Ishikawa (cell line): ENCODE measurements around the gene GRK5.

Source experiments
- CEBPB ChIP-seq: IDR thresholded peaks from 2 replicates; pipeline ENCODE4 v1.6.1; 2012
- CREB1 ChIP-seq: IDR thresholded peaks from 2 replicates; pipeline ENCODE4 v1.6.1; 2012; ENCODE audit warnings: low read depth
- EGR1 ChIP-seq: IDR thresholded peaks from 2 replicates; pipeline ENCODE4 v1.6.1; 2012
- EP300 ChIP-seq: IDR thresholded peaks from 2 replicates; pipeline ENCODE4 v1.6.1; 2012; ENCODE audit warnings: borderline replicate concordance
- FOXM1 ChIP-seq: IDR thresholded peaks from 2 replicates; pipeline ENCODE4 v1.6.1; 2012; ENCODE audit warnings: low read depth, borderline replicate concordance
- NFIC ChIP-seq: IDR thresholded peaks from 2 replicates; pipeline ENCODE4 v1.6.1; 2012
- RAD21 ChIP-seq: IDR thresholded peaks from 2 replicates; pipeline ENCODE4 v1.6.1; 2012; ENCODE audit warnings: low read depth
- TAF1 ChIP-seq: IDR thresholded peaks from 2 replicates; pipeline ENCODE4 v1.6.1; 2012; ENCODE audit warnings: low read depth, mild to moderate bottlenecking
- TCF12 ChIP-seq: IDR thresholded peaks from 2 replicates; pipeline ENCODE4 v1.6.1; 2012; ENCODE audit warnings: low read depth
- TEAD4 ChIP-seq: IDR thresholded peaks from 2 replicates; pipeline ENCODE4 v1.6.1; 2012
- YY1 ChIP-seq: IDR thresholded peaks from 2 replicates; pipeline ENCODE4 v1.6.1; 2012; ENCODE audit warnings: low read depth
- ZBTB7A ChIP-seq: IDR thresholded peaks from 2 replicates; pipeline ENCODE4 v1.6.1; 2012; ENCODE audit warnings: low read depth
- TF ChIP-seq, protein P1 (sequence below): IDR thresholded peaks from 2 replicates; pipeline ENCODE4 v1.6.1; 2012
- TF ChIP-seq, protein P2 (sequence below): IDR thresholded peaks from 2 replicates; pipeline ENCODE4 v1.6.1; 2012
- TF ChIP-seq, protein P3 (sequence below): IDR thresholded peaks from 2 replicates; pipeline ENCODE4 v1.6.1; 2012; ENCODE audit warnings: low read depth, mild to moderate bottlenecking

GRK5 gene

DNA sequence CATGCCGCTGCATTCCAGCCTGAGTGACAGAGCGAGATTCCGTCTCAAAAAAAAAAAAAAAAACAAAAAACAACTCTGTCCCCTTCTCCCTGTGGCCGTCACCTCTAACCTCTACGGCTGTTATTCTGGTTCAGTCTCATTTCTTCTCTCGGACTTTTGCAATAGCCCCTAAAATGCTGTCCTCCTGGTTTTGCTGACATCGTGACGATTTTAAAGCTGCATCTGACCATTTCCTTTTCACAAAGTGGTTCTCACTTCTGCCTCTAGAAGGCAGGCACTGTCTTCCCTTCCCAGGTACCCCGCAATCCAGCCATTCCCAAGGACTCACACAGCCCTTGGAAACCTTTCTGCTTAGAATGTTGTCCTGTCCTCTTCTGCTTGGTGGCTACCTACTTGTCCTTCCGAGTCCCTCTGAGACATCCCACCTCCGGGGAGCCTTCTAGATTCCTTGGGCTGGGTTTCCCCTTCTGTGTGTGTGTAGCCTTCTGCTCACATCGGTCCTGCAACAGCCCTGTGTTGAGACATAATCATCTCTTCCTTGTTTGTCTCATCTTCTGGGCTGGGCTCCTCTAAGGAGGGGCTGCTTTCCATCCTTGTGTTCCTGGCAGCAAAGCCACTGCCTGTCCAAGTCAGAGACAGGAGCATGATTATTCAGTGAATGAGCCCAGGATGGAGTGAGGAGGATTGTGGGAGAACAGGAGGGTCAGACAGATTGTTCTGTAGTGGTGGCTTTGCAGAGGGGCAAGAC lies 83.1 kb downstream of the GRK5 start:
- TF ChIP-seq RAD21, result peak; percentile 54
- TF ChIP-seq FOXM1, result no peak

DNA sequence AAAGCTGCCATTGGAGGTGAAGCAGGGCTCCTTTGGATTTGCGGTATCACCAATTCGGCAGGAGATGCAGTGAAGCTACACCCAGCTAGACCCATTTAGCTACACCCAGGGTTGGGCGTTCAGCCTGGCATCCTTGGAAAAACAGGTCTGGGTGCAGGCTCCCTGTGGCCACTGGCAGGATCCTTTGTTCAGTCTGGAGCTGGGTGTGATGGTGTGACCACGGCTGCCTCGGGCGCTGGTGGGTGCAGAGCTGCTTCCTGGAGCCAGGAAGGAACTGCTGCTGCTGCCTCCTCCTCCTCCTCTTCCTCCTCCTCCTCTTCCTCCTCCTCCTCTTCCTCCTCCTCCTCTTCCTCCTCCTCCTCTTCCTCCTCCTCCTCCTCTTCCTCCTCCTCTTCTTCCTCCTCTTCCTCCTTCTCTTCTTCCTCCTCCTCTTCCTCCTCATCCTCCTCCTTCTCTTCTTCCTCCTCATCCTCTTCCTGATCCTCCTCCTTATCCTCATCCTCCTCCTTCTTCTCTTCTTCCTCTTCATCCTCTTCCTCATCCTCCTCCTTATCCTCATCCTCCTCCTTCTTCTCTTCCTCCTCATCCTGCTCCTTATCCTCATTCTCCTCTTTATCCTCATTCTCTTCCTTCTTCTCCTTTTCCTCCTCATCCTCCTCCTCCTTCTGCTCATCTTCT lies 84.0 kb downstream of the GRK5 start:
- TF ChIP-seq TCF12 (no peak), ZBTB7A (no peak)
- TF ChIP-seq, protein P1, sequence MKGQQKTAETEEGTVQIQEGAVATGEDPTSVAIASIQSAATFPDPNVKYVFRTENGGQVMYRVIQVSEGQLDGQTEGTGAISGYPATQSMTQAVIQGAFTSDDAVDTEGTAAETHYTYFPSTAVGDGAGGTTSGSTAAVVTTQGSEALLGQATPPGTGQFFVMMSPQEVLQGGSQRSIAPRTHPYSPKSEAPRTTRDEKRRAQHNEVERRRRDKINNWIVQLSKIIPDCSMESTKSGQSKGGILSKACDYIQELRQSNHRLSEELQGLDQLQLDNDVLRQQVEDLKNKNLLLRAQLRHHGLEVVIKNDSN, result no peak

- TF ChIP-seq EGR1 (no peak), TEAD4 (no peak), RAD21 (no peak), ZBTB7A (no peak)
- TF ChIP-seq, protein P2, sequence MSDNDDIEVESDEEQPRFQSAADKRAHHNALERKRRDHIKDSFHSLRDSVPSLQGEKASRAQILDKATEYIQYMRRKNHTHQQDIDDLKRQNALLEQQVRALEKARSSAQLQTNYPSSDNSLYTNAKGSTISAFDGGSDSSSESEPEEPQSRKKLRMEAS, result no peak
Measured at GRCh38 chr10:119292968-119293760, 85.8 kb downstream of the GRK5 start.

GRCh38 chr10:119296703-119297102 lies 89.3 kb downstream of the GRK5 start:
- TF ChIP-seq TCF12 (no peak), RAD21 (no peak), EP300 (no peak), CEBPB (no peak), TEAD4 (no peak), EGR1 (no peak), FOXM1 (no peak), ZBTB7A (no peak), YY1 (no peak)
- TF ChIP-seq, protein P2, result no peak
- TF ChIP-seq, protein P1, result no peak

DNA sequence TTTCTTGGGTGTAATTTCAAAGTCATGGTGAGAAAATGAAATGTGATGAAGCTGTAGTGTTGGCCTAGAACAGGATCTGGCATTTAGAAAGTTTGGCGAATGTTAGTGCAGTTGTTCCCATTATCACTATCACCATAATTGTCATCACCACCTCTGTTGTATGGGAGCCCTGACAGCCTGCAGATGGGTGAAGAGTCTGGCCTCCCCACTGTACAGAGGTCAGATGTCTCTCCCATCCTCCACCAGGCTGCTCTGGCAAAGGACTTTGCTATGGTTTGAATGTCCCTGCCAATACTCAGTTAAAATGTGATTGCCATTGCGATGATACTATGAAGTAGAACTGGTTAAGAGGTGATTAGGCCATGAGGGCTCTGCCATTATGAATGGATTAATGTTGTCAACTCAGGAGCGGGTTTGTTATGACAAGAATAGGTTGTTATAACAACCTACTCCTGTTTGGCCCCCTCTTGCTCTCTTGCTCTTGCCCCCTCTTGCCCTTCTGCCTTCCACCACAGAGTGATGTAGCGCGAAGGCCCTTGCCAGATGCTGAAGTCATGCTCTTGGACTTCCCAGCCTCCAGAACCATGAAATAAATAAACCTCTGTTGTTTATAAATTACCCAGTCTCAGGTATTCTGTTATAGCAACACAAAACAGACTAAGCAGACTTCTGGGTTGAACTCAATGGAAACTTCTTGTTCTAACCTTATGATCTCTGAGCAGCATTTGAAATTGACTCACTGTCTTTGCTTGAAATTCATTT lies 90.0 kb downstream of the GRK5 start:
- TF ChIP-seq TAF1 (no peak), EP300 (no peak), YY1 (no peak), EGR1 (no peak), RAD21 (no peak), TEAD4 (no peak), NFIC (no peak), CREB1 (no peak)
- TF ChIP-seq, protein P2, result no peak
- TF ChIP-seq, protein P1, result no peak

- TF ChIP-seq NFIC, result peak; percentile 97
- TF ChIP-seq, protein P2, result peak; percentile 60; the same call in 1 of the 2 replicates
- TF ChIP-seq TEAD4, result peak; percentile 72
- TF ChIP-seq RAD21, result peak; percentile 24; the same call in 1 of the 2 replicates
- TF ChIP-seq EP300, result peak; percentile 87
- TF ChIP-seq YY1, result 0 out of 2 replicates have a peak, but pooled peaks have one; percentile 39
- TF ChIP-seq TCF12, result peak; percentile 87
- TF ChIP-seq CREB1, result no peak
- TF ChIP-seq FOXM1, result peak; percentile 56; the same call in 1 of the 2 replicates
- TF ChIP-seq, protein P3, sequence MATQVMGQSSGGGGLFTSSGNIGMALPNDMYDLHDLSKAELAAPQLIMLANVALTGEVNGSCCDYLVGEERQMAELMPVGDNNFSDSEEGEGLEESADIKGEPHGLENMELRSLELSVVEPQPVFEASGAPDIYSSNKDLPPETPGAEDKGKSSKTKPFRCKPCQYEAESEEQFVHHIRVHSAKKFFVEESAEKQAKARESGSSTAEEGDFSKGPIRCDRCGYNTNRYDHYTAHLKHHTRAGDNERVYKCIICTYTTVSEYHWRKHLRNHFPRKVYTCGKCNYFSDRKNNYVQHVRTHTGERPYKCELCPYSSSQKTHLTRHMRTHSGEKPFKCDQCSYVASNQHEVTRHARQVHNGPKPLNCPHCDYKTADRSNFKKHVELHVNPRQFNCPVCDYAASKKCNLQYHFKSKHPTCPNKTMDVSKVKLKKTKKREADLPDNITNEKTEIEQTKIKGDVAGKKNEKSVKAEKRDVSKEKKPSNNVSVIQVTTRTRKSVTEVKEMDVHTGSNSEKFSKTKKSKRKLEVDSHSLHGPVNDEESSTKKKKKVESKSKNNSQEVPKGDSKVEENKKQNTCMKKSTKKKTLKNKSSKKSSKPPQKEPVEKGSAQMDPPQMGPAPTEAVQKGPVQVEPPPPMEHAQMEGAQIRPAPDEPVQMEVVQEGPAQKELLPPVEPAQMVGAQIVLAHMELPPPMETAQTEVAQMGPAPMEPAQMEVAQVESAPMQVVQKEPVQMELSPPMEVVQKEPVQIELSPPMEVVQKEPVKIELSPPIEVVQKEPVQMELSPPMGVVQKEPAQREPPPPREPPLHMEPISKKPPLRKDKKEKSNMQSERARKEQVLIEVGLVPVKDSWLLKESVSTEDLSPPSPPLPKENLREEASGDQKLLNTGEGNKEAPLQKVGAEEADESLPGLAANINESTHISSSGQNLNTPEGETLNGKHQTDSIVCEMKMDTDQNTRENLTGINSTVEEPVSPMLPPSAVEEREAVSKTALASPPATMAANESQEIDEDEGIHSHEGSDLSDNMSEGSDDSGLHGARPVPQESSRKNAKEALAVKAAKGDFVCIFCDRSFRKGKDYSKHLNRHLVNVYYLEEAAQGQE, result no peak
Measured at GRCh38 chr10:119298810-119299209, 91.4 kb downstream of the GRK5 start.
